Immature natural killer cell (primary cell): ENCODE results near the gene CFAP53. TPM values are rescaled to one million over a fixed set of nuclear protein-coding genes. Genes with fewer than 3 reads are reported as not detected.

Source experiments
- DNase-seq, 3 donors: peaks; one replicate each; pipeline ENCODE4 v3.0.0; 2022; ENCODE audit warnings: mixed read lengths in 1 of 3
- H3K27ac Mint-ChIP-seq, 6 donors: one replicate each; pipeline ENCODE4 v1.8.0; 2020; ENCODE audit warnings: mixed read lengths in 6 of 6, mild to moderate bottlenecking in 5 of 6, inconsistent platforms in 4 of 6, moderate library complexity in 3 of 6
- H3K27me3 Mint-ChIP-seq, 3 donors: one replicate each; pipeline ENCODE4 v1.8.0; 2020 to 2021; ENCODE audit warnings: low read depth in 3 of 3, mild to moderate bottlenecking in 3 of 3, mixed read lengths in 3 of 3, moderate library complexity in 3 of 3, inconsistent platforms in 1 of 3
- H3K36me3 Mint-ChIP-seq, 3 donors: one replicate each; pipeline ENCODE4 v1.8.0; 2020; ENCODE audit warnings: mixed read lengths in 3 of 3, inconsistent platforms in 2 of 3, mild to moderate bottlenecking in 2 of 3
- H3K4me1 Mint-ChIP-seq, 2 donors: one replicate each; pipeline ENCODE4 v1.8.0; 2020; ENCODE audit warnings: inconsistent platforms in 2 of 2, mild to moderate bottlenecking in 2 of 2, mixed read lengths in 2 of 2, moderate library complexity in 1 of 2
- H3K4me3 Mint-ChIP-seq, 5 donors: one replicate each; pipeline ENCODE4 v1.8.0; 2020; ENCODE audit warnings: mild to moderate bottlenecking in 5 of 5, mixed read lengths in 5 of 5, inconsistent platforms in 3 of 5, moderate library complexity in 3 of 5
- H3K9me3 Mint-ChIP-seq, 6 donors: one replicate each; pipeline ENCODE4 v1.8.0; 2020; ENCODE audit warnings: mild to moderate bottlenecking in 6 of 6, mixed read lengths in 6 of 6, inconsistent platforms in 4 of 6, moderate library complexity in 3 of 6
- polyA plus RNA-seq, 3 donors: library from polyadenylated mRNA; unstranded; fragments of 300-500 nt; fragmentation: Illumina TruSeq; gene quantifications; one replicate each; pipeline ENCODE4 v1.2.3, GENCODE V29; 2021

The CFAP53 gene
- polyA plus RNA-seq, 3 donors from 2014 or later = 0.17 to 0.34 TPM; not detected in 1

- Mint-ChIP-seq H3K36me3 (peaks cover 8 to 26% (median 11%) of the 10 kb centered on the region in 3 donors), H3K27me3 (peaks cover 15 to 28% (median 16%) of the 10 kb centered on the region in 3 donors), H3K4me3 (peak overlapping the region; percentile 34 to 63 (median 56)), H3K4me1 (peaks cover 52 to 58% of the 10 kb centered on the region in 2 donors), H3K9me3 (no peaks in the 10 kb centered on the region), H3K27ac (peak overlapping the region in 5 of 6 donors; percentile 30 to 82 (median 48))
- DNase-seq = no peak
These were observed 18.1 kb upstream of the CFAP53 start for GRCh38 chr18:50284255-50284885.

GRCh38 chr18:50283469-50284209, 17.3 kb upstream of the CFAP53 start:
- Mint-ChIP-seq H3K9me3 (no peaks in the 10 kb centered on the region), H3K36me3 (peaks cover 8 to 32% (median 11%) of the 10 kb centered on the region in 3 donors), H3K27ac (peak overlapping the region in 5 of 6 donors; percentile 30 to 75 (median 47)), H3K4me3 (peak overlapping the region; percentile 44 to 97 (median 56)), H3K4me1 (peaks cover 51 to 59% of the 10 kb centered on the region in 2 donors), H3K27me3 (peaks cover 14 to 28% (median 15%) of the 10 kb centered on the region in 3 donors)
- no peak for DNase-seq

GRCh38 chr18:50282521-50283335, 16.4 kb upstream of the CFAP53 start:
- Mint-ChIP-seq H3K9me3 (no peaks in the 10 kb centered on the region), H3K27ac (peak overlapping the region; percentile 17 to 89 (median 34)), H3K4me1 (peaks cover 49 to 57% of the 10 kb centered on the region in 2 donors), H3K4me3 (peak overlapping the region; percentile 44 to 98 (median 58)), H3K27me3 (peaks cover 12 to 26% (median 15%) of the 10 kb centered on the region in 3 donors), H3K36me3 (peaks cover 8 to 34% (median 11%) of the 10 kb centered on the region in 3 donors)
- DNase-seq = no peak

GRCh38 chr18:50281972-50282520, 15.8 kb upstream of the CFAP53 start:
- H3K27ac Mint-ChIP-seq = peak overlapping the region; percentile 83 to 97 (median 94)
- no peaks in the 10 kb centered on the region for H3K9me3 Mint-ChIP-seq
- DNase-seq = no peak
- H3K4me3 Mint-ChIP-seq = peak overlapping the region; percentile 95 to 98 (median 97)
- peaks cover 45 to 50% of the 10 kb centered on the region in 2 donors for H3K4me1 Mint-ChIP-seq
- peaks cover 8 to 35% (median 11%) of the 10 kb centered on the region in 3 donors for H3K36me3 Mint-ChIP-seq
- H3K27me3 Mint-ChIP-seq = peaks cover 10 to 22% (median 13%) of the 10 kb centered on the region in 3 donors

GRCh38 chr18:50281295-50281971, 15.1 kb upstream of the CFAP53 start, which contains the start of gene MBD1:
Gene MBD1, minus strand, starts transcription at chr18:50281523. Its CDS starts 1,531 bp downstream, at chr18:50279992.
- peak within 1 kb of the TSS; percentile 95 to 98 (median 97) for H3K4me3 Mint-ChIP-seq
- H3K9me3 Mint-ChIP-seq = no peaks in the 10 kb centered on the region
- H3K27ac Mint-ChIP-seq = peak within 1 kb of the TSS; percentile 83 to 97 (median 94)
- H3K27me3 Mint-ChIP-seq = peaks cover 10 to 21% (median 13%) of the 10 kb centered on the region in 3 donors
- peaks cover 11 to 40% (median 13%) of the 10 kb centered on the region in 3 donors for H3K36me3 Mint-ChIP-seq
- peak; percentile 97 to 99 (median 98) for DNase-seq
- H3K4me1 Mint-ChIP-seq = peaks cover 38 to 44% of the 10 kb centered on the region in 2 donors

- peak overlapping the region; percentile 83 to 97 (median 94) for H3K27ac Mint-ChIP-seq
These were observed 14.5 kb upstream of the CFAP53 start for GRCh38 chr18:50280707-50281294.

GRCh38 chr18:50279752-50280151, 13.5 kb upstream of the CFAP53 start:
- peaks cover 10 to 18% (median 14%) of the 10 kb centered on the region in 3 donors for H3K27me3 Mint-ChIP-seq
- DNase-seq = no peak

More at GRCh38 chr18:50280707-50281294, 14.5 kb upstream of the CFAP53 start:
- no peak for DNase-seq
- Mint-ChIP-seq H3K36me3 (peaks cover 17 to 44% (median 19%) of the 10 kb centered on the region in 3 donors), H3K9me3 (no peaks in the 10 kb centered on the region), H3K27me3 (peaks cover 10 to 18% (median 13%) of the 10 kb centered on the region in 3 donors), H3K4me1 (peaks cover 35 to 39% of the 10 kb centered on the region in 2 donors), H3K4me3 (peak overlapping the region; percentile 95 to 98 (median 97))

GRCh38 chr18:50277942-50278341, 11.6 kb upstream of the CFAP53 start:
- Mint-ChIP-seq H3K4me3 (no peak overlapping the region), H3K27ac (no peak overlapping the region), H3K27me3 (peaks cover 7 to 16% (median 12%) of the 10 kb centered on the region in 3 donors), H3K36me3 (peaks cover 19 to 48% (median 23%) of the 10 kb centered on the region in 3 donors), H3K9me3 (no peaks in the 10 kb centered on the region), H3K4me1 (peaks cover 25 to 41% of the 10 kb centered on the region in 2 donors)
- DNase-seq = no peak

More at GRCh38 chr18:50279752-50280151, 13.5 kb upstream of the CFAP53 start:
- Mint-ChIP-seq H3K36me3 (peaks cover 22 to 50% (median 26%) of the 10 kb centered on the region in 3 donors), H3K4me3 (peak overlapping the region; percentile 95 to 98 (median 97)), H3K4me1 (peaks cover 35 to 39% of the 10 kb centered on the region in 2 donors), H3K27ac (peak overlapping the region; percentile 83 to 97 (median 94)), H3K9me3 (no peaks in the 10 kb centered on the region)

- Mint-ChIP-seq H3K4me1 (peaks cover 23 to 41% of the 10 kb centered on the region in 2 donors), H3K27me3 (peaks cover under 1 to 11% (median 7%) of the 10 kb centered on the region in 3 donors), H3K9me3 (no peaks in the 10 kb centered on the region), H3K4me3 (no peak overlapping the region), H3K27ac (peak overlapping the region in 1 of 6 donors; percentile 46), H3K36me3 (peaks cover 19 to 56% (median 23%) of the 10 kb centered on the region in 3 donors)
- DNase-seq = no peak
These were observed 10.2 kb upstream of the CFAP53 start for GRCh38 chr18:50276452-50276851.

GRCh38 chr18:50275503-50276036, 9.3 kb upstream of the CFAP53 start:
- Mint-ChIP-seq H3K27ac (peak overlapping the region in 2 of 6 donors; percentile 46 to 87), H3K9me3 (no peaks in the 10 kb centered on the region), H3K27me3 (peaks cover 0 to 6% (median 3%) of the 10 kb centered on the region in 3 donors), H3K36me3 (peaks cover 19 to 61% (median 28%) of the 10 kb centered on the region in 3 donors), H3K4me1 (peaks cover 14 to 32% of the 10 kb centered on the region in 2 donors), H3K4me3 (no peak overlapping the region)
- DNase-seq = no peak

- no peak for DNase-seq
- Mint-ChIP-seq H3K27me3 (peaks cover 0 to 6% (median 2%) of the 10 kb centered on the region in 3 donors), H3K9me3 (no peaks in the 10 kb centered on the region), H3K4me3 (no peak overlapping the region), H3K36me3 (peaks cover 22 to 61% (median 28%) of the 10 kb centered on the region in 3 donors), H3K4me1 (peaks cover 8 to 26% of the 10 kb centered on the region in 2 donors), H3K27ac (peak overlapping the region in 2 of 6 donors; percentile 46 to 87)
These were observed 8.6 kb upstream of the CFAP53 start for GRCh38 chr18:50274941-50275340.

GRCh38 chr18:50274044-50274442, 7.7 kb upstream of the CFAP53 start:
- no peak for DNase-seq
- Mint-ChIP-seq H3K27ac (no peak overlapping the region), H3K9me3 (no peaks in the 10 kb centered on the region), H3K4me3 (no peak overlapping the region), H3K4me1 (peaks cover 3 to 21% of the 10 kb centered on the region in 2 donors), H3K27me3 (peaks cover 0 to 6% (median 2%) of the 10 kb centered on the region in 3 donors), H3K36me3 (peaks cover 26 to 61% (median 32%) of the 10 kb centered on the region in 3 donors)
